ENCODE data around the gene KRTAP10-7. TPM values are rescaled to one million over a fixed set of nuclear protein-coding genes. Genes with fewer than 3 reads are reported as not detected.

KRTAP10-7 gene
- total and polyA plus RNA-seq, 9 of the 15 experiments (the other 6 are each of a cell fraction or from before 2014, with no cell fraction given), result not detected

GRCh38 chr21:44593598-44594405 is 6.6 kb upstream of the KRTAP10-7 start (continued):
- TF ChIP-seq FOXP4 (CRISPR knock-in tag; IDR thresholded peaks at IDR 0.05; ENCODE audit: borderline replicate concordance), result no peak
- peak; percentile 22; the same call in 1 of the 2 replicates for TF ChIP-seq NFE2L1 (tag; IDR thresholded peaks at IDR 0.05; ENCODE audit: borderline replicate concordance, low read depth)
- TF ChIP-seq GABPB2 (CRISPR knock-in tag; conservative IDR thresholded peaks at IDR 0.05), result no peak
- TF ChIP-seq CXXC5 (CRISPR knock-in tag; IDR thresholded peaks at IDR 0.05), result peak; percentile 59; the same call in 1 of the 2 replicates
- TF ChIP-seq TGIF2 (CRISPR knock-in tag; IDR thresholded peaks at IDR 0.05), result no peak
- TF ChIP-seq ZNF609 (CRISPR knock-in tag; IDR thresholded peaks at IDR 0.05; ENCODE audit: borderline replicate concordance), result no peak
- TF ChIP-seq MCM5 (IDR thresholded peaks at IDR 0.05; ENCODE audit: low read depth), result no peak
- no peak for TF ChIP-seq HMGN3 (IDR thresholded peaks at IDR 0.05; ENCODE audit: borderline replicate concordance, extremely low read depth, insufficient read length, low read depth, low read length)
- TF ChIP-seq COPS2 (conservative IDR thresholded peaks at IDR 0.05), result no peak
- TF ChIP-seq TAF9B (IDR thresholded peaks at IDR 0.05; ENCODE audit: partially characterized antibody), result no peak
- TF ChIP-seq ZBTB5 (IDR thresholded peaks at IDR 0.05), result no peak
- peak; percentile 2; the same call in 1 of the 2 replicates for TF ChIP-seq ILK (tag; IDR thresholded peaks at IDR 0.05; ENCODE audit: borderline replicate concordance, low read depth)
- no peak for TF ChIP-seq KLF13 (tag; IDR thresholded peaks at IDR 0.05; ENCODE audit: borderline replicate concordance, low read depth)
- no peak for TF ChIP-seq LCOR (CRISPR knock-in tag; IDR thresholded peaks at IDR 0.05)
- peak; percentile 96 for TF ChIP-seq ARID1B (IDR thresholded peaks at IDR 0.05)
- peak; percentile 88 for TF ChIP-seq PKNOX1 (IDR thresholded peaks at IDR 0.05)
- TF ChIP-seq ZNF644 (tag; IDR thresholded peaks at IDR 0.05; ENCODE audit: low read depth), result 0 out of 2 replicates have a peak, but pooled peaks have one; percentile 46
